Cardiac fibroblast (primary cell): ENCODE results near the gene SPRR5.

ENCODE experiments used
- DNase-seq, 2 donors: peaks; one replicate each; pipeline versions ENCODE4 v3.0.0 to v3.0.0-alpha.2; 2010; ENCODE audit warnings: low read depth in 2 of 2
- H3K4me3 ChIP-seq, 2 donors: replicated peaks in 1 of 2; 1 replicate in 1 of 2; 2 replicates in 1 of 2; pipeline ENCODE4 v1.5.1; 2011; ENCODE audit warnings: low read depth in 2 of 2, low read length in 2 of 2, mild to moderate bottlenecking in 2 of 2, moderate library complexity in 1 of 2
- CTCF ChIP-seq: IDR thresholded peaks from one replicate; pipeline ENCODE4 v1.5.1; 2011; ENCODE audit warnings: low read depth, mild to moderate bottlenecking, low read length, inconsistent platforms

The SPRR5 gene

GRCh38 chr1:152965853-152966252 is 18.8 kb downstream of the SPRR5 start:
- no peak overlapping the region for H3K4me3 ChIP-seq
- no peak for DNase-seq
- TF ChIP-seq CTCF, result no peak

- H3K4me3 ChIP-seq, result no peak overlapping the region
- TF ChIP-seq CTCF, result no peak
- no peak for DNase-seq
Measured at GRCh38 chr1:152967201-152967600, 20.2 kb downstream of the SPRR5 start.

GRCh38 chr1:152968248-152968647 is 21.2 kb downstream of the SPRR5 start:
- no peak for TF ChIP-seq CTCF
- no peak for DNase-seq
- H3K4me3 ChIP-seq, result no peak overlapping the region

GRCh38 chr1:152969036-152969435 is 22.0 kb downstream of the SPRR5 start:
- no peak for TF ChIP-seq CTCF
- no peak for DNase-seq
- H3K4me3 ChIP-seq, result no peak overlapping the region

- H3K4me3 ChIP-seq, result no peak within 1 kb of the TSS
- no peak for TF ChIP-seq CTCF
- DNase-seq, result no peak
Measured at GRCh38 chr1:152970495-152970894, 23.5 kb downstream of the SPRR5 start, which contains the start of gene SPRR4. Gene SPRR4, plus strand, starts transcription at chr1:152970648. Its CDS starts 1,243 bp downstream, at chr1:152971891.

- no peak for DNase-seq
- TF ChIP-seq CTCF, result no peak
- no peak overlapping the region for H3K4me3 ChIP-seq
Measured at GRCh38 chr1:152972196-152972886, 25.3 kb downstream of the SPRR5 start.

GRCh38 chr1:152976688-152977087 is 29.7 kb downstream of the SPRR5 start:
- no peak overlapping the region for H3K4me3 ChIP-seq
- TF ChIP-seq CTCF, result no peak
- no peak for DNase-seq
